Measurements from ENCODE around the gene CDH23.
A peak's percentile ranks its signal among the peaks of the same experiment; 100 is the strongest.
"Not testable (repeated sequence)": the region's sequence is repeated elsewhere in the genome, so short reads cannot be mapped to it uniquely, and the experiment has no call there.

The CDH23 gene

DNA sequence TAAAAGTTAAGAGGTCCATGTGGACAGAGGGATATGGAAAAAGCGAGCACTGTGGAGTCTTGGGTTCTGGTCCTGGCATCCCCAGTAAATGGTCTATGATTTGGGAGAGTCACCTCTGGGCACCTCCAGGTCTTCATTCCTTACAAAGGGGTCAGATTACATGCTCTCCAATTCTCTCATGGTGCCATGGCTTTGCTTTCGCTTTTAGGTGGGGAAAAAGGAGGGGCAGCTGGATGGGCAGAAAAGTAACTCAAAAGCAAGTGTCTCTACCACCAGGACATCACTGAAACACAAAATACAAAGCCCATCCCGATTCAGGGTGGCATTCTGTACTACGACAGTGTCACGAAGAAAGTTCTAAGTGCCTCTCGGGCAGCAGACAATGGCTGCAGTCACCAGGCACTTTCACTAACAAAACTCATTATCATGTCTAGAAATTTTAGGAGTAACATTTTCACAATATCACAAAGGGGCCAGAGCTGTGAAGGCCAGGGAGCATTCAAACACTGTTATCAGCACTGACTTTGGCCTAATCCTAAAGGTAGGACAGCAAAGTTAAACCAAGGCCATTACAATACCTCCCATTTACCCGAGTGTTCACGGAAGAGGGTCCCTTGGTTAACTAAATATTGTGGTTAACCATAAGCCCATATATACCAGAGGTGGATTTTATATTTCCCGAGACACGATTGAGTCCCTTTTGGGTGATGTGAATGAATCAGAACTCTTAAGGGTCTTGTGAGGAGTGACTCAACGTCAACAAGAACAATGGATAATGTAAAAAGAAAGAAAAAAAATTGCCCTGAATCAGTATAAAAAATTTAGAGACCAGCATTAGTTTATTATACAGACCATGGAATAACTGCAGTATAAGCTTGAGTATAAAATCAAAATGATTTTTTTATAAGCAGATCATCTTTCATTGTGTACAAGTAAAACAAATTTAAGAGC, 451.9 kb downstream of the CDH23 start:
- no peak for DNase-seq

DNA sequence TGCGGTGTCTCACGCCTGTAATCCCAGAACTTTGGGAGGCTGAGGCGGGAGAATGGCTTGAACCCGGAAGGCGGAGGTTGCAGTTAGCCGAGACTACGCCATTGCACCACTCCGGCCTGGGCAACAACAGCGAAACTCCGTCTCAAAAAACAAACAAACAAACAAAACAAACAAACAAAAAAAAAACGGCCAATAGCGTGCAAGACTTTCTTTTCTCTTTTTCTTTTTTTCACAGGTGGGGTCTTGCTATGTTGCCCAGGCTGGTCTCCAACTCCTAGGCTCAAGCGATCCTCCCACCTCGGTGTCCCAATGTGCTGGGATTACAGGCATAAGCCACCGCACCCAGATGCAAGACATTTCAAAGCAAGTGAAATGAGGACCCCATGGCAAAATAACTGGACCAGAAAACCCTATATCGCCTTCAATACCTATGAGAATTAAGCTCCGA, 452.8 kb downstream of the CDH23 start:
- DNase-seq: no peak

DNA sequence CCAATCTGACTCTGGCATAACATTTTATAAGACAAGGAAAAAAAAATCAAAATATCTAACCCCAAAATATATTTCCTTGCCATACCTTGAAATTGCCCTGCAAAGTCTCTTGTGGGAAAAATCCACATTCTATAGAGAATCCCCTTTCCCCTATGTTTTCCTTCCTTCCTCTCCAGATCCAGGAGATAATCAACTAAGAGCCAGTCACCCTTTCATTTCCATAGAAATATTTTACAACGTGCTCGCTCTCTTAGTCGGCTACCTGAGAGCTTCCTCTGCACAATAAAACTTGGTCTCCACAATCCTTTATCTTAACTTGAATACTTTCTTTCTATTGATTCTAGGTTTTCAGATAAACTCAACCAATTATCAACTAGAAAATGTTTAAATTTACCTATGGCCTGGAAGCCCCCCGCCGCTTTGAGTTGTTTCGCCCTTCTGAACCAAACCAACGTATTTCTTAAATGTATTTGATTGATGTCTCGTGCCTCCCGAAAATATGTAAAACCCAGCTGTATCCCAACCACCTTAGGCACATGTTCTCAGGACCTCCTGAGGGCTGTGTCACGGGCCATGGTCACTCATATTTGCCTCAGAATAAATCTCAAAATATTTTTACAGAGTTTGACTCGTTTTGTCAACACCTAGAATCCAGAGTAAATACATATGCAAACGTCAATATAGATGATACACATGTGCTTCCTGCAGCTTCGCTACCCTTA, 453.5 kb downstream of the CDH23 start:
- no peak for DNase-seq

- peak; percentile 98 for DNase-seq
Measured at GRCh38 chr10:71850743-71851464, 454.2 kb downstream of the CDH23 start, which contains the start of gene PSAP. TSS of gene PSAP (minus strand) at chr10:71851251. CDS start at chr10:71851221, 30 bp downstream.

- not testable (repeated sequence) for DNase-seq
Measured at GRCh38 chr10:71851465-71852095, 454.9 kb downstream of the CDH23 start.

DNA sequence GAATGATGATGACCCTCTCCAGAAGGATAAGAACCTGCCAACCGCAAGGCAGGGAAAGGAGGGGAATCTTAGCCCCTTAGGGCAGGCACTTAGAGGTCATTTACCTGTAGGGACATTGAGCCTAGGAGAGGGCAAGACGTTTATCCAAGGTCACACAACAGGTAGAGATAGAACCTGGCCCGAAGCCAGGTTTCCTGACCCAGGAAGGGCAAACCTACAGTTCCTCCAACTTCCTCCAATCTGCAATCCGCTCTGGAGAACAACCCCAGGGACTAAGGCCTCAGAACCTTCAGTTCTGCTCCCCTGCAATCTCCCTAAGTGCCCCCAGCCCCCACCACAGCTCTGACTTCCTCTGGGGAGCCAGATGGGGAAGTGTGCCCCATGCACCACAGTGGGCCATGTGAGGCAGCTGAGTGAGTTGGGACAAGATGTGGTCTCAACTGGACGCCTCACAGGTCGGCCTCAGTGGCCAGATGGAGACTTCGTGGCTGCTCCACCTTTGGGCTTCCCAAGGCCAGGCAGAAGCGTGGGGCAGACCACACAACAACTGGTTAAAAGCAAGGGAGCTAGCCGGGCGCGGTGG, 455.7 kb downstream of the CDH23 start:
- DNase-seq: no peak

DNA sequence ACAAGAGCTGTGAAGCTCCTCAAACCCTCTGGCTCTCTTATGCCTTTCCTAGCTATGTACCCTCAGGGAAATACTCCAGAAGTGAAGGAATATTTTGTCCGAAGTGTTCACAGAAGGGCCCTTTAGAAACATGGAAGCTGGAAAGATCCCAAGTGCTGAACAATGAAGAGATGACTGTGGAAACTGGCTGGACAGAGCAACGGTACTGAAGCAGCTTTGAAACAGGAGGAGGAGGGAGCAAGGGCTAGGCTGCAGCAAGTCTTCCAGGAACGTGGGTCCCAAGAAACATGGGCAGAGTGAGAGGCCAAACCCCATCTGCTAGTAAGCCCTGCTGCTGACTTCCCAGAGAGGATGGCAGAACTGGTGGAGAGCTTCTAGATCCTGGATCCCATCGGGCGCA, 457.3 kb downstream of the CDH23 start:
- DNase-seq: no peak

- DNase-seq: no peak
Measured at GRCh38 chr10:71856619-71857018, 459.9 kb downstream of the CDH23 start.

GRCh38 chr10:71857934-71858890, 461.5 kb downstream of the CDH23 start:
- no peak for DNase-seq

GRCh38 chr10:71860243-71861029, 463.7 kb downstream of the CDH23 start:
- peak; percentile 95 for DNase-seq

DNA sequence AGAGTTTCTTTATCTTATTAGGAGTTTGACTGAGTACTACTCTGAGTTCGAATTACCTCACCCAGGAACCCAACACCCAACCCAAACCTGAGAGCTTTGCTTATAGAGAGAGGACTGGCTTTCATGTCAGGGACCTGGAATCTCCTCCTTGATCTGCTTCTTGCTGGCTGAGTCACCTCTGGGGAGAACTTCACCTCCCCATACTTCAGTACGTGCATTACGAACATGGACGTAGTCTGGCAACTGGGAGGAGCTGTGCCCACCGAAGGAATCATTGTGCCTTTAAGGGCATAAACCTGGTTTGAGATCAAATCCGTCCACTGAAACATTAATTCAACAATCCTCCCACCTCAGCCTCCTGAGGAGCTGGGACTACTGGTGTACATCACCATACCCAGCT, 466.5 kb downstream of the CDH23 start:
- no peak for DNase-seq

- peak; percentile 26 for DNase-seq
Measured at GRCh38 chr10:71864911-71865361, 468.2 kb downstream of the CDH23 start.

Measured in T1000 (cell line).